Smooth muscle cell (in vitro differentiated cells): ENCODE data around the gene PLEKHA5. TPM values are rescaled to one million over a fixed set of nuclear protein-coding genes. Genes with fewer than 3 reads are reported as not detected.

ENCODE experiments used
- DNase-seq: peaks from one replicate; lab custom pipeline; 2025; ENCODE audit not compliant: unreplicated experiment; lab: John Stamatoyannopoulos, UW
- H2AFZ ChIP-seq: fragments of 200-600 bp; sonication (generic); 2 replicates; pipeline ENCODE4 v1.6.0; 2016; ENCODE audit warnings: antibody characterized with exemption, low read depth, mild to moderate bottlenecking
- H3F3A ChIP-seq: fragments of 200-600 bp; sonication (generic); 2 replicates; pipeline ENCODE4 v1.6.0; 2017; ENCODE audit warnings: antibody characterized with exemption, low read depth
- H3K27ac ChIP-seq: fragments of 200-600 bp; sonication (generic); 2 replicates; pipeline ENCODE4 v1.5.1; 2016; ENCODE audit warnings: low read depth, mild to moderate bottlenecking
- H3K27me3 ChIP-seq: fragments of 200-600 bp; sonication (generic); 2 replicates; pipeline ENCODE4 v1.6.1; 2016; ENCODE audit warnings: low read depth, mild to moderate bottlenecking
- H3K36me3 ChIP-seq: fragments of 200-600 bp; sonication (generic); 2 replicates; pipeline ENCODE4 v1.5.1; 2016; ENCODE audit warnings: low read depth
- H3K4me1 ChIP-seq: fragments of 200-600 bp; sonication (generic); 2 replicates; pipeline ENCODE4 v1.5.1; 2016; ENCODE audit warnings: low read depth
- H3K4me2 ChIP-seq: fragments of 200-600 bp; sonication (generic); 2 replicates; pipeline ENCODE4 v1.6.0; 2016; ENCODE audit warnings: mild to moderate bottlenecking
- H3K4me3 ChIP-seq: fragments of 200-600 bp; sonication (generic); 2 replicates; pipeline ENCODE4 v1.5.1; 2016; ENCODE audit warnings: mild to moderate bottlenecking
- H3K79me2 ChIP-seq: fragments of 200-600 bp; sonication (generic); 2 replicates; pipeline ENCODE4 v1.6.0; 2016; ENCODE audit warnings: low read depth, mild to moderate bottlenecking
- H3K9ac ChIP-seq: fragments of 200-600 bp; sonication (generic); 2 replicates; pipeline ENCODE4 v1.6.0; 2016; ENCODE audit warnings: low read depth
- H3K9me3 ChIP-seq: fragments of 200-600 bp; sonication (generic); replicated peaks from 2 replicates; pipeline ENCODE4 v1.5.1; 2016; ENCODE audit warnings: low read depth
- H4K20me1 ChIP-seq: fragments of 200-600 bp; sonication (generic); 2 replicates; pipeline ENCODE4 v1.6.0; 2016; ENCODE audit warnings: low read depth
- WGBS: methylation state at CpG from one replicate; pipeline ENCODE4 v1.1.7; 2016; ENCODE audit warnings: low lambda C conversion rate; 5-methylcytosine and 5-hydroxymethylcytosine counted together
- polyA plus RNA-seq: library from polyadenylated mRNA; unstranded; fragments of >200 nt; fragmentation: Nextera tagmentation; extraction: Ambion mirVana; gene quantifications from 2 replicates; pipeline ENCODE4 v1.2.1, GENCODE V29; 2016
- total RNA-seq: library from RNA; depleted of rRNA; stranded (reverse); fragments of >200 nt; gene quantifications from 2 replicates; pipeline ENCODE4 v1.2.3, GENCODE V29; 2014
- TF ChIP-seq, protein P1 (sequence below): fragments of 200-600 bp; sonication (generic); IDR thresholded peaks from 2 replicates; pipeline ENCODE4 v1.5.1; 2017; ENCODE audit warnings: borderline replicate concordance, mild to moderate bottlenecking, antibody characterized with exemption; ENCODE audit not compliant: insufficient read depth, poor library complexity, severe bottlenecking

PLEKHA5 gene
- total and polyA plus RNA-seq, 2 experiments from 2014 or later = 21.4 to 43.1 TPM

DNA sequence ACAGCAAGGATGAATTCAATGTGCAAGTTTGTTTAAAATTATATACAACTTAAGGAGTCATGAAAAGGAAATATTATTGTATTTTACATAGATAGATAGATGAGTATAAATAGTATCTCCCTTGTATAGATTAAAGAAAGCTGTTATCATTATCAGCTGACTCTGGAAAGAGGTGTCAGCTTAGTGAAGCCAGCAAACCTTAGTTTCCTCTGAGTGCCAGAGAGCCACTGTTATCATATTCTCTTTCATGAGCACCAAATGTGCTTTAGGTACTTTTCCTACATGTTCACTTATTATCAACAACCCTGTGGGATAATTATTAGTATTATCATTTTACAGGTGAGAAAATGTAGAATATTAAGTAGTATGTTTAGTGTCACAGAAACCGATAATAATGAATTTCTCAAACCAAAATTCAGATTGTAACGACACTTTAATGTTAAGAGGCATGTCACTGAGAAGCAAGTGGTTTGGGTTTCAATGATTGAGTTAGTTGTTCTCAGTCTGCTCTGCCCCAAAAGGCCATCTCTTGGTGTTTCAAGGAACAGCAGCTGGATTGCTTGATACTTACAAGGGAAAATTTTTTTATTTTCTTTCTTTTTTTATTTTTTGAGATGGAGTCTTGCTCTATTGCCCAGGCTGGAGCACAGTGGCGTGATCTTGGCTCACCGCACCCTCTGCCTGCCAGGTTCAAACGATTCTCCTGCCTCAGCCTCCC is 53.7 kb downstream of the PLEKHA5 start:
- Histone ChIP-seq H3K9ac (no peak overlapping the region), H3K27me3 (no peaks in the 10 kb centered on the region), H4K20me1 (peaks cover 17% of the 10 kb centered on the region), H3K4me3 (no peak overlapping the region), H2AFZ (no peak overlapping the region), H3K79me2 (peaks cover 63% of the 10 kb centered on the region), H3K27ac (no peak overlapping the region), H3F3A (no peaks in the 10 kb centered on the region), H3K4me2 (no peak overlapping the region), H3K9me3 (no peaks in the 10 kb centered on the region), H3K4me1 (no peaks in the 10 kb centered on the region), H3K36me3 (no peaks in the 10 kb centered on the region)
- WGBS = 94% methylated on average over 5 of the region's 5 CpGs
- TF ChIP-seq, protein P1, sequence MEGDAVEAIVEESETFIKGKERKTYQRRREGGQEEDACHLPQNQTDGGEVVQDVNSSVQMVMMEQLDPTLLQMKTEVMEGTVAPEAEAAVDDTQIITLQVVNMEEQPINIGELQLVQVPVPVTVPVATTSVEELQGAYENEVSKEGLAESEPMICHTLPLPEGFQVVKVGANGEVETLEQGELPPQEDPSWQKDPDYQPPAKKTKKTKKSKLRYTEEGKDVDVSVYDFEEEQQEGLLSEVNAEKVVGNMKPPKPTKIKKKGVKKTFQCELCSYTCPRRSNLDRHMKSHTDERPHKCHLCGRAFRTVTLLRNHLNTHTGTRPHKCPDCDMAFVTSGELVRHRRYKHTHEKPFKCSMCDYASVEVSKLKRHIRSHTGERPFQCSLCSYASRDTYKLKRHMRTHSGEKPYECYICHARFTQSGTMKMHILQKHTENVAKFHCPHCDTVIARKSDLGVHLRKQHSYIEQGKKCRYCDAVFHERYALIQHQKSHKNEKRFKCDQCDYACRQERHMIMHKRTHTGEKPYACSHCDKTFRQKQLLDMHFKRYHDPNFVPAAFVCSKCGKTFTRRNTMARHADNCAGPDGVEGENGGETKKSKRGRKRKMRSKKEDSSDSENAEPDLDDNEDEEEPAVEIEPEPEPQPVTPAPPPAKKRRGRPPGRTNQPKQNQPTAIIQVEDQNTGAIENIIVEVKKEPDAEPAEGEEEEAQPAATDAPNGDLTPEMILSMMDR = no peak
- no peak for DNase-seq

DNA sequence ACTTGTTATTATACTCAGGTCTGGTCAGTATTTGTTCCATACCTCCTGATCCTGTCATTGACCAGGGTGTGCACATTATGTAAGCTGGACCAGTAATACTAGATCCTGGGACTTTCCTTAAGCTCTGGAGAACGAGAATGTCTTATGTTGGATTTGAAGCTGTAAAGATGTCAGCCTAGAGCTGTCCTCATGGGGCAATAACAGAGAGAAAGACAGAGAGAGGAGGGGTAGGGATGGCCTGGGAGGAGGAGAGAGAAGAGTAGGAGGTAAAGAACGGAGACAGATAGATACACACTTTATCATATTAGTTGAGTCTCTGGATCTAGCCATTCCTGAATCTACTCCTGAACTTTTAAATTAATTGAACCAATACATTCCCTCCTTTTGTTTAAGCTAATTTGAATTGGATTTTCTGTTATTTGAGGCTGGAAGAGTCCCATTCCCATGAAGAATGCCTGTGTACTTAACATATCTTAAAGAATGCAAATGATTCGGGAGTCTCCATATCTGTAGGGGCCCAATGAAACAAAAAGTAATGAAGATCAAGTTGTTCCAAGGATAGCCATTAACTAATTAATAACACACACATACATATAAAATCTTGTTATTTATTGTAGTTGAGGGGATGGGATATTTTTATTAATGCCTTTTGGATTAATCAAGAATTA is 55.9 kb downstream of the PLEKHA5 start:
- Histone ChIP-seq H4K20me1 (peaks cover 21% of the 10 kb centered on the region), H3K4me1 (peaks cover 15% of the 10 kb centered on the region), H3K9me3 (no peaks in the 10 kb centered on the region), H3K27ac (no peak overlapping the region), H3K4me3 (no peak overlapping the region), H3K4me2 (no peak overlapping the region), H3F3A (peaks cover 3% of the 10 kb centered on the region), H3K27me3 (no peaks in the 10 kb centered on the region), H2AFZ (no peak overlapping the region), H3K36me3 (no peaks in the 10 kb centered on the region), H3K79me2 (peaks cover 56% of the 10 kb centered on the region), H3K9ac (no peak overlapping the region)
- TF ChIP-seq, protein P1 = no peak
- DNase-seq = no peak
- 25% methylated on average over 3 of the region's 3 CpGs for WGBS

DNA sequence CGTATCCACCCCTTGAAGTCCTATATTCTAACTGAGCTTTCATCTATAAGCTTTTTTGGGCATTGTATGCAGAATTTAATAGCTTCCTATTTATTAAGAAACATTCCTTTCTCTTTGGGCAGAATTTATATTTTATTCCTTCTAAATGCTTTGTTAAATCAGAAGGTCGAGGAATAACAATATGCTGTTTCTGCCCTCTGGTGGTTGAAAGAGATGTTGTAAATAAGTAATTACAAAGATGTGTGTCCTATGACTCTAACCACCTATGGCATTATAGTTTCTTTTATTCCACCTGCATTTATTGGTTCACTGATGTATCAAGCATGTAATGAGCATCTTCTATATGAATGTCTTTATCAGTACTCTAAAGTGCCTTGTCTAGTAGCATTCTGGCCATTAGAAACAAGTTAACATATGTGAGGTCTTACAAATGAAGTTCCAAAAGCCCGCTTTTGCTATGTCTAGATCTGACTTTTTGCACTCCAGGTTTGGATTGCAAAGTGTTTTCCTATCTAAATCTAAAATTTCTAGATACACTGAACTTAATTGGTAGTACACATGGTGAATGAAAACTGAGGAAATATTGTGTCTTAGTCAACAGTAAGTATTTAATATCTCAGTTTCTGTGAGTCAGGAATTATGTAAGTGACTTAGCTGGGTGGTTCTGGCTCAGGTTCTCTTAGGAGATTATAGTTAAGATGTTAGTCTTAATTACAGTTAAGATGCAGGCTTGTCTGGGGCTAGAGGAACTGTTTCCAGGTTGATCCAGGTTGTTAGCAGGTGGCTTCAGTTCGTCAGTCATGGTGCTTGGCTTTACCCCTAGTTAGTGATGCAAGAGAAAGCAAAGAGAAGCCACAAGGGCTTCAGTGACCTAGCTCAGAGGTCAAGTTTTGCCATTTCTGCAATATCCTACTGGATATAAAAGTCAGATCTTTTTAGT is 57.5 kb downstream of the PLEKHA5 start:
- peaks cover 49% of the 10 kb centered on the region for H3K79me2 ChIP-seq
- no peak overlapping the region for H3K9ac ChIP-seq
- H3K4me2 ChIP-seq = no peak overlapping the region

More for the DNA sequence above, 57.5 kb downstream of the PLEKHA5 start:
- WGBS = 72% methylated on average over 4 of the region's 4 CpGs
- no peaks in the 10 kb centered on the region for H3K27me3 ChIP-seq
- H3K4me1 ChIP-seq = peaks cover 26% of the 10 kb centered on the region
- peaks cover 5% of the 10 kb centered on the region for H3F3A ChIP-seq
- TF ChIP-seq, protein P1 = peak; percentile 66
- no peak overlapping the region for H2AFZ ChIP-seq
- no peak overlapping the region for H3K4me3 ChIP-seq
- no peak overlapping the region for H3K27ac ChIP-seq
- H3K36me3 ChIP-seq = no peaks in the 10 kb centered on the region
- no peaks in the 10 kb centered on the region for H3K9me3 ChIP-seq
- no peak for DNase-seq
- H4K20me1 ChIP-seq = peaks cover 21% of the 10 kb centered on the region
